HL-60 (cell line): ENCODE measurements around the gene APOC1.
"Not testable (repeated sequence)": the region's sequence is repeated elsewhere in the genome, so short reads cannot be mapped to it uniquely, and the experiment has no call there.

Source experiments
- POLR2AphosphoS5 ChIP-seq: IDR thresholded peaks from 2 replicates; pipeline ENCODE4 v1.6.1; 2012; ENCODE audit warnings: low read depth
- TF ChIP-seq, protein P1 (sequence below): IDR thresholded peaks from one replicate; pipeline ENCODE4 v1.5.1; 2011; ENCODE audit warnings: low read length, control low read depth, inconsistent platforms; ENCODE audit not compliant: insufficient read depth
- TF ChIP-seq, protein P2 (sequence below): IDR thresholded peaks from 2 replicates; pipeline ENCODE4 v1.6.1; 2012; ENCODE audit warnings: low read depth; ENCODE audit not compliant: insufficient replicate concordance

DNA sequence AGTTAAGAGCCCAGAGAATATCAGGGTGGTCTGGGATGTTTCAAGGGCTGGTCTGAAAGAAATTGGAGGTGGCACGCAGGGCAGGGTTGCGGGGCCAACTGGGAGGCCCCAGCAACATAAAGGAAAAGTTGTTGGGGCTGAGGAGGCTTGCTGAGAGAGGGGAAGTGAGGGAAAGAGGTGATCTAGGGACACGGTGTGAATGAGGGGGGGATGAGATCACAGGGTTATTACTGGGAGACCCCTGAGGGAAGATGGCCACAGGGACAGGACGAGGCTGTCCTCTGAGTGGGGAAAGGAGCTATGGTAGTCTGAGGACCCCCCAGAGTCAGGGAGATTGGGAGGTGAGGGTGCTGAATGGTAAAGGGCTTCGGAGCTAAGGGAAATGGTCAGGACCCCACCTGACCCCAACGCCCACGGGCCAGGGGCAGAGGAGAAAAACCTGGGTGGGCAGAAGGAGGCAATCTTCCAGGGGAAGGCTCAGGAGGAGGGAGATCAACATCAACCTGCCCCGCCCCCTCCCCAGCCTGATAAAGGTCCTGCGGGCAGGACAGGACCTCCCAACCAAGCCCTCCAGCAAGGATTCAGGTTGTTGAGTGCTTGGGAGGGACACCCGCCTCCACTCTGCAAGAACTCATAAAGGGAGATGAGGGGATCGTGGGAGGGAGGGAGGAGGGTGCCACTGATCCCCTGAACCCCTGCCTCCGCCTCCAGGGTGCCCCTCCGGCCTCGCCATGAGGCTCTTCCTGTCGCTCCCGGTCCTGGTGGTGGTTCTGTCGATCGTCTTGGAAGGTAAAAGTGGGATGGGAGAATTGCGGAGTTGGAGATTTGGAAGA lies 12.1 kb downstream of the APOC1 start:
- TF ChIP-seq, protein P1, sequence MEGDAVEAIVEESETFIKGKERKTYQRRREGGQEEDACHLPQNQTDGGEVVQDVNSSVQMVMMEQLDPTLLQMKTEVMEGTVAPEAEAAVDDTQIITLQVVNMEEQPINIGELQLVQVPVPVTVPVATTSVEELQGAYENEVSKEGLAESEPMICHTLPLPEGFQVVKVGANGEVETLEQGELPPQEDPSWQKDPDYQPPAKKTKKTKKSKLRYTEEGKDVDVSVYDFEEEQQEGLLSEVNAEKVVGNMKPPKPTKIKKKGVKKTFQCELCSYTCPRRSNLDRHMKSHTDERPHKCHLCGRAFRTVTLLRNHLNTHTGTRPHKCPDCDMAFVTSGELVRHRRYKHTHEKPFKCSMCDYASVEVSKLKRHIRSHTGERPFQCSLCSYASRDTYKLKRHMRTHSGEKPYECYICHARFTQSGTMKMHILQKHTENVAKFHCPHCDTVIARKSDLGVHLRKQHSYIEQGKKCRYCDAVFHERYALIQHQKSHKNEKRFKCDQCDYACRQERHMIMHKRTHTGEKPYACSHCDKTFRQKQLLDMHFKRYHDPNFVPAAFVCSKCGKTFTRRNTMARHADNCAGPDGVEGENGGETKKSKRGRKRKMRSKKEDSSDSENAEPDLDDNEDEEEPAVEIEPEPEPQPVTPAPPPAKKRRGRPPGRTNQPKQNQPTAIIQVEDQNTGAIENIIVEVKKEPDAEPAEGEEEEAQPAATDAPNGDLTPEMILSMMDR: not testable (repeated sequence)
- not testable (repeated sequence) for TF ChIP-seq POLR2AphosphoS5
- TF ChIP-seq, protein P2, sequence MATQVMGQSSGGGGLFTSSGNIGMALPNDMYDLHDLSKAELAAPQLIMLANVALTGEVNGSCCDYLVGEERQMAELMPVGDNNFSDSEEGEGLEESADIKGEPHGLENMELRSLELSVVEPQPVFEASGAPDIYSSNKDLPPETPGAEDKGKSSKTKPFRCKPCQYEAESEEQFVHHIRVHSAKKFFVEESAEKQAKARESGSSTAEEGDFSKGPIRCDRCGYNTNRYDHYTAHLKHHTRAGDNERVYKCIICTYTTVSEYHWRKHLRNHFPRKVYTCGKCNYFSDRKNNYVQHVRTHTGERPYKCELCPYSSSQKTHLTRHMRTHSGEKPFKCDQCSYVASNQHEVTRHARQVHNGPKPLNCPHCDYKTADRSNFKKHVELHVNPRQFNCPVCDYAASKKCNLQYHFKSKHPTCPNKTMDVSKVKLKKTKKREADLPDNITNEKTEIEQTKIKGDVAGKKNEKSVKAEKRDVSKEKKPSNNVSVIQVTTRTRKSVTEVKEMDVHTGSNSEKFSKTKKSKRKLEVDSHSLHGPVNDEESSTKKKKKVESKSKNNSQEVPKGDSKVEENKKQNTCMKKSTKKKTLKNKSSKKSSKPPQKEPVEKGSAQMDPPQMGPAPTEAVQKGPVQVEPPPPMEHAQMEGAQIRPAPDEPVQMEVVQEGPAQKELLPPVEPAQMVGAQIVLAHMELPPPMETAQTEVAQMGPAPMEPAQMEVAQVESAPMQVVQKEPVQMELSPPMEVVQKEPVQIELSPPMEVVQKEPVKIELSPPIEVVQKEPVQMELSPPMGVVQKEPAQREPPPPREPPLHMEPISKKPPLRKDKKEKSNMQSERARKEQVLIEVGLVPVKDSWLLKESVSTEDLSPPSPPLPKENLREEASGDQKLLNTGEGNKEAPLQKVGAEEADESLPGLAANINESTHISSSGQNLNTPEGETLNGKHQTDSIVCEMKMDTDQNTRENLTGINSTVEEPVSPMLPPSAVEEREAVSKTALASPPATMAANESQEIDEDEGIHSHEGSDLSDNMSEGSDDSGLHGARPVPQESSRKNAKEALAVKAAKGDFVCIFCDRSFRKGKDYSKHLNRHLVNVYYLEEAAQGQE: not testable (repeated sequence)
